ENCODE measurements around the gene TMEM43. TPM values are rescaled to one million over a fixed set of nuclear protein-coding genes. Genes with fewer than 3 reads are reported as not detected.

TMEM43 gene
- total RNA-seq, 2 donors from 2014 or later, result 38.4 to 39.9 TPM

- H3K4me3 Mint-ChIP-seq, result peak overlapping the region; percentile 55 to 62
- H3K9me3 Mint-ChIP-seq, result no peaks in the 10 kb centered on the region
- H3K27ac Mint-ChIP-seq, result peak overlapping the region; percentile 94
- H3K27me3 Mint-ChIP-seq (ENCODE audit: low read depth), result no peaks in the 10 kb centered on the region
- H3K36me3 Mint-ChIP-seq (ENCODE audit: insufficient read depth in 2 of 2), result peaks cover 6 to 11% of the 10 kb centered on the region in 2 donors
- ATAC-seq (replicated peaks in 1 of 2) (peak in 1 of 2 donors; percentile 1), DNase-seq (no peak)
- peaks cover 57% of the 10 kb centered on the region for H3K4me1 Mint-ChIP-seq (ENCODE audit: low read depth)
These were observed 18.7 kb downstream of the TMEM43 start for GRCh38 chr3:14143271-14144225.

- H3K27me3 Mint-ChIP-seq (ENCODE audit: low read depth), result no peaks in the 10 kb centered on the region
- peaks cover 57% of the 10 kb centered on the region for H3K4me1 Mint-ChIP-seq (ENCODE audit: low read depth)
- H3K27ac Mint-ChIP-seq, result peak overlapping the region; percentile 93
- H3K36me3 Mint-ChIP-seq (ENCODE audit: insufficient read depth in 2 of 2), result peaks cover 5 to 9% of the 10 kb centered on the region in 2 donors
- peak overlapping the region; percentile 59 to 76 for H3K4me3 Mint-ChIP-seq
- no peaks in the 10 kb centered on the region for H3K9me3 Mint-ChIP-seq
- DNase-seq, result peak; percentile 65 to 73
- ATAC-seq (replicated peaks in 1 of 2), result peak; percentile 86
These were observed 19.7 kb downstream of the TMEM43 start for GRCh38 chr3:14144423-14145075.

- peak overlapping the region; percentile 93 for H3K27ac Mint-ChIP-seq
- H3K27me3 Mint-ChIP-seq (ENCODE audit: low read depth), result no peaks in the 10 kb centered on the region
- no peak for ATAC-seq (replicated peaks in 1 of 2)
- no peaks in the 10 kb centered on the region for H3K9me3 Mint-ChIP-seq
- no peak for DNase-seq
- H3K4me3 Mint-ChIP-seq, result peak overlapping the region in 1 of 2 donors; percentile 16
- peaks cover 5 to 9% of the 10 kb centered on the region in 2 donors for H3K36me3 Mint-ChIP-seq (ENCODE audit: insufficient read depth in 2 of 2)
- H3K4me1 Mint-ChIP-seq (ENCODE audit: low read depth), result peaks cover 54% of the 10 kb centered on the region
These were observed 20.4 kb downstream of the TMEM43 start for GRCh38 chr3:14145236-14145635.

DNA sequence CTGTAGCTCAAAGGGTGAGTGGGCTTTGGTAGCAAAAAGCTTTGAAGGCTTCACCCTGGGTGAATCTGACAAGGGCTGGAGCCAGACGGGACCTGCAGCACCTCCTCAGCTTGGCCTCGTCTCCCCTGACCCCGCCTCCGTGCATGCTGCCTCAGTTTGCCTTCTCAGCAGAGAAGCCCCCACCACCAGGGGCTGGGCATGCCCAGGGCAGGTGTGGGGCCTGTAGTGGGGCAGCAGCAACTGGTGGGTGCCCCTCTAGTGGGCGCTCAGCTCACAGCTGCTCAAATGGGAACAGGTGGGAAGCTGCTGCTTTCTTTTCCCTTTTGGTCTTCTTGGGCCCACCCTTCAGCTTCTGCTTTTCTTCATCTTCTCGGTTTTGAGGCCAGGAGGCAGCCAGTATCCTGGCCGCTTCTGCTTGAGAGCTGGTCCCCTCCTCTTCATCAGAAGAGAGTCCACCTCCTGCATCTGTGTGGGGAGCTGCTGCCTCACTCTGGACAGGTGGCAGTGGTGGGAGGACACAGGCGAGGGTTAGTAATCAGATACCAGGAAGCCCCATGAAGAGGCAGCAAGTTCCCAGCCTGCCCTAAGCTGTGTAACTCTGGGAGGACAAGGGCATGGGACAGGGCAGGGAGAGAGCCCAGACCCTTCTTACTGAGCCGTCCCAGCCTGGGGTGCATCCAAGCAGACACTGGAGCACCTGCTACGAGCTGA lies 21.0 kb downstream of the TMEM43 start:
- DNase-seq, result no peak

GRCh38 chr3:14146381-14147065 lies 21.7 kb downstream of the TMEM43 start:
- no peak for DNase-seq
- ATAC-seq (replicated peaks in 1 of 2), result no peak
- no peak overlapping the region for H3K4me3 Mint-ChIP-seq
- peaks cover 5 to 9% of the 10 kb centered on the region in 2 donors for H3K36me3 Mint-ChIP-seq (ENCODE audit: insufficient read depth in 2 of 2)
- H3K27ac Mint-ChIP-seq, result peak overlapping the region; percentile 55
- H3K27me3 Mint-ChIP-seq (ENCODE audit: low read depth), result no peaks in the 10 kb centered on the region
- H3K4me1 Mint-ChIP-seq (ENCODE audit: low read depth), result peaks cover 43% of the 10 kb centered on the region
- no peaks in the 10 kb centered on the region for H3K9me3 Mint-ChIP-seq

More for the DNA sequence above, 21.0 kb downstream of the TMEM43 start:
- Mint-ChIP-seq H3K27me3 (ENCODE audit: low read depth) (no peaks in the 10 kb centered on the region), H3K27ac (no peak overlapping the region), H3K9me3 (no peaks in the 10 kb centered on the region), H3K4me3 (no peak overlapping the region), H3K36me3 (ENCODE audit: insufficient read depth in 2 of 2) (peaks cover 5 to 9% of the 10 kb centered on the region in 2 donors), H3K4me1 (ENCODE audit: low read depth) (peaks cover 49% of the 10 kb centered on the region)
- ATAC-seq (replicated peaks in 1 of 2), result no peak

GRCh38 chr3:14147066-14147435 lies 22.2 kb downstream of the TMEM43 start:
- no peaks in the 10 kb centered on the region for H3K9me3 Mint-ChIP-seq
- H3K4me3 Mint-ChIP-seq, result no peak overlapping the region
- H3K36me3 Mint-ChIP-seq (ENCODE audit: insufficient read depth in 2 of 2), result peaks cover under 1 to 5% of the 10 kb centered on the region in 2 donors
- no peak for ATAC-seq (replicated peaks in 1 of 2)
- peaks cover 38% of the 10 kb centered on the region for H3K4me1 Mint-ChIP-seq (ENCODE audit: low read depth)
- DNase-seq, result no peak
- H3K27ac Mint-ChIP-seq, result no peak overlapping the region
- no peaks in the 10 kb centered on the region for H3K27me3 Mint-ChIP-seq (ENCODE audit: low read depth)

DNA sequence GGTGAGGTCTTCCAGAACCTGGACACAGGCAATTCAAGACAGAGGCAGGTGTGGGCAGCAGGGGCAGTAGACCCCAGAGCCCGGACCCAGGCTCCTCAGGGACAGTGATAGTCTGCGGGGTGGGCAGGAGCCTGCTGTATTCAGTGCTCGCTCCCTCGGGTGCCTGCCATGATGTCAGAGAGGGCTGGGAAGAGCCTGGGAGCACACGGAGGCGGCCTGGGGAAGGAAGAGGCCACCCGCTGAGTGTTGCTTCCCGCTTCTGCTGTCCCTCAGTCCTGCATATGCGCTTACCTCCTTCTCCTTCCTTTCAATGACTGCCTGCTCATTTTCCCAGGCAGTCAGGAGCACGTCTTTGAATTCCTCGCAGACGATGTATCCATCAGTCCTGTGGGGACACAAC lies 22.8 kb downstream of the TMEM43 start:
- peaks cover 0 to under 1% of the 10 kb centered on the region in 2 donors for H3K36me3 Mint-ChIP-seq (ENCODE audit: insufficient read depth in 2 of 2)
- no peak overlapping the region for H3K27ac Mint-ChIP-seq
- DNase-seq, result no peak
- ATAC-seq (replicated peaks in 1 of 2), result no peak
- no peak overlapping the region for H3K4me3 Mint-ChIP-seq
- no peaks in the 10 kb centered on the region for H3K27me3 Mint-ChIP-seq (ENCODE audit: low read depth)
- H3K9me3 Mint-ChIP-seq, result no peaks in the 10 kb centered on the region
- peaks cover 32% of the 10 kb centered on the region for H3K4me1 Mint-ChIP-seq (ENCODE audit: low read depth)

GRCh38 chr3:14148041-14148985 lies 23.5 kb downstream of the TMEM43 start:
- Mint-ChIP-seq H3K27me3 (ENCODE audit: low read depth) (no peaks in the 10 kb centered on the region), H3K4me3 (no peak overlapping the region), H3K4me1 (ENCODE audit: low read depth) (peaks cover 26% of the 10 kb centered on the region), H3K27ac (no peak overlapping the region), H3K36me3 (ENCODE audit: insufficient read depth in 2 of 2) (no peaks in the 10 kb centered on the region), H3K9me3 (no peaks in the 10 kb centered on the region)
- DNase-seq (no peak), ATAC-seq (replicated peaks in 1 of 2) (no peak)

DNA sequence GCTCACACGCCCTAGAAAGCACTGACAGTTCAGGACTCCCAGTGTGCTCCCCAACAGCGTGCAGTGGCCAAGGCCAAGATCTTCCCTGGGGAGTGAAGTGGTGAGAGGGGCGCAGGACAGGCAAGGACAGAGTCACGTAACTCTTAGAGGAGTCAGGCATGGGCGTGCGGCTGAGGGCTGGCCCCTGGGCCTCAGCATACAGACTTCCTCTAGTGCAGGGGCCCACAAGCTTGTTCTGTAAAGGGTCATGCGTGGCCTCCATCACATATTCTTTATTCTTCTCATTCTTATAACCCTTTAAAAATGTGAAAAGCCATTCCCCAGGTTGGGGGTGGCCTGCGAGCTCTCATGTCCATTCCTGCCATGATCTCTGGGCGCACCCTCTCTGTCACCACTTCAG lies 25.2 kb downstream of the TMEM43 start:
- DNase-seq (no peak), ATAC-seq (replicated peaks in 1 of 2) (no peak)
- Mint-ChIP-seq H3K27ac (peak overlapping the region; percentile 58), H3K27me3 (ENCODE audit: low read depth) (no peaks in the 10 kb centered on the region), H3K9me3 (no peaks in the 10 kb centered on the region), H3K36me3 (ENCODE audit: insufficient read depth in 2 of 2) (peaks cover 2 to 3% of the 10 kb centered on the region in 2 donors), H3K4me3 (no peak overlapping the region), H3K4me1 (ENCODE audit: low read depth) (peaks cover 11% of the 10 kb centered on the region)

GRCh38 chr3:14150491-14151230 lies 25.8 kb downstream of the TMEM43 start:
- no peak overlapping the region for H3K4me3 Mint-ChIP-seq
- H3K27ac Mint-ChIP-seq, result peak overlapping the region; percentile 58
- no peaks in the 10 kb centered on the region for H3K9me3 Mint-ChIP-seq
- DNase-seq (no peak), ATAC-seq (replicated peaks in 1 of 2) (no peak)
- H3K4me1 Mint-ChIP-seq (ENCODE audit: low read depth), result peaks cover 6% of the 10 kb centered on the region
- peaks cover 2 to 3% of the 10 kb centered on the region in 2 donors for H3K36me3 Mint-ChIP-seq (ENCODE audit: insufficient read depth in 2 of 2)
- no peaks in the 10 kb centered on the region for H3K27me3 Mint-ChIP-seq (ENCODE audit: low read depth)

DNA sequence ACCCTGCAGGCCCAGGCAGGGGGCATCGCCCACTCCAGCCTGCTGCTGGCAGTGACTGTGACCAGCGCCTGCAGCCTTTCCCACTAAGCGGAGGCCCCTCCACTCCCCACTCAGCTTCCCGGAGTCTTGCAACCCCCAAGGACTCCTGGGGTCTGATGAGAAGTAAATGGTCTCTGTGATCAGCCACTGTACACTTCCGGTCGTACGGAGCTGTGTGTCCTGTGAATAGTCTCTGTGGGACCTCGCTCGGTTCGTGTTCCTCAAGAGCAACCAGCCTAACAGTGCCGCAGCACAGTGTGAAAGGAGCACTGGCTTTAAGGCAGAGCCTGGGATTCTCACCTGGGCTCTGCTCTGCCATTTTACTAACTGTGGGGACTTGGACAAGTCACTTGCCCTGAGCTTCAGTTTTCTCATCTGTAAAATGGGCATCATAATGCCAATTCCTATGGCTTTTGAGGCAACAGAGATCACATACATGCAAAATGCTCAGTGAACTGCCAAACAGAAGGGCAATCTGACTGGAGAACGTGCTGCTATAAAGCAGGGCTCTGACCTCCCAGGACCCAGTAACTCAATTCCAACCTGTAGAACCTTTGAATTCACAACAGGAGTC lies 26.7 kb downstream of the TMEM43 start:
- Mint-ChIP-seq H3K4me3 (no peak overlapping the region), H3K27ac (no peak overlapping the region), H3K27me3 (ENCODE audit: low read depth) (no peaks in the 10 kb centered on the region), H3K9me3 (no peaks in the 10 kb centered on the region), H3K4me1 (ENCODE audit: low read depth) (no peaks in the 10 kb centered on the region), H3K36me3 (ENCODE audit: insufficient read depth in 2 of 2) (peaks cover 2 to 9% of the 10 kb centered on the region in 2 donors)
- no peak for DNase-seq
- no peak for ATAC-seq (replicated peaks in 1 of 2)

Data from activated T-cell treated with anti-CD3 and anti-CD28 coated beads, Interleukin-2, amount 50 U/mL, for 72 hours (primary cell).